HepG2 (cell line): ENCODE data around the gene BTBD8.

Source experiments
- ADNP ChIP-seq: sonication (generic); formaldehyde crosslinking; IDR thresholded peaks from 2 replicates; pipeline ENCODE4 v1.4.0; 2020; ENCODE audit warnings: missing genetic modification reagents
- AGO2 ChIP-seq: fragments of 200-400 bp; formaldehyde crosslinking; optimal IDR thresholded peaks from 2 replicates; pipeline ENCODE3; 2017; ENCODE audit warnings: mild to moderate bottlenecking, low read depth, low read length, moderate library complexity
- ARNTL ChIP-seq: sonication (generic); formaldehyde crosslinking; IDR thresholded peaks from 2 replicates; pipeline ENCODE4 v1.4.0; 2020; ENCODE audit warnings: mild to moderate bottlenecking, missing genetic modification reagents
- CBX1 ChIP-seq: IDR thresholded peaks from one replicate; pipeline ENCODE4 v1.6.1; 2016; ENCODE audit warnings: antibody characterized with exemption, low read depth
- HDAC1 ChIP-seq: sonication (generic); formaldehyde crosslinking; IDR thresholded peaks from 2 replicates; pipeline ENCODE4 v1.5.1; 2020; ENCODE audit warnings: mild to moderate bottlenecking, missing genetic modification reagents
- NFIC ChIP-seq: IDR thresholded peaks from 2 replicates; pipeline ENCODE4 v1.6.1; 2012; ENCODE audit warnings: mild to moderate bottlenecking, low read length, inconsistent platforms
- YY1 ChIP-seq: IDR thresholded peaks from 2 replicates; pipeline ENCODE4 v1.6.1; 2011; ENCODE audit warnings: low read length, low read depth, moderate library complexity, mild to moderate bottlenecking; ENCODE audit not compliant: insufficient read depth, insufficient replicate concordance
- ZBTB38 ChIP-seq: sonication (generic); formaldehyde crosslinking; IDR thresholded peaks from 2 replicates; pipeline ENCODE4 v1.5.1; 2020; ENCODE audit warnings: mild to moderate bottlenecking, missing genetic modification reagents
- ZNF569 ChIP-seq: sonication (generic); formaldehyde crosslinking; IDR thresholded peaks from 2 replicates; pipeline ENCODE4 v1.5.0; 2020; ENCODE audit warnings: mild to moderate bottlenecking, missing genetic modification reagents, moderate library complexity, borderline replicate concordance
- ZNF703 ChIP-seq: sonication (generic); formaldehyde crosslinking; IDR thresholded peaks from 2 replicates; pipeline ENCODE4 v1.5.1; 2020; ENCODE audit warnings: missing genetic modification reagents, mild to moderate bottlenecking, moderate library complexity, borderline replicate concordance
- ZNF792 ChIP-seq: IDR thresholded peaks from 2 replicates; pipeline ENCODE4 v1.6.1; 2016
- TF ChIP-seq, protein P1 (sequence below): sonication (generic); formaldehyde crosslinking; IDR thresholded peaks from 2 replicates; pipeline ENCODE4 v1.4.0; 2020; ENCODE audit warnings: missing genetic modification reagents
- TF ChIP-seq, protein P2 (sequence below): sonication (generic); formaldehyde crosslinking; IDR thresholded peaks from 2 replicates; pipeline ENCODE4 v1.5.0; 2020; ENCODE audit warnings: mild to moderate bottlenecking, missing genetic modification reagents, moderate library complexity
- TF ChIP-seq, protein P3 (sequence below): sonication (generic); formaldehyde crosslinking; IDR thresholded peaks from 2 replicates; pipeline ENCODE4 v1.5.0; 2020; ENCODE audit warnings: missing genetic modification reagents, mild to moderate bottlenecking, borderline replicate concordance

DNA sequence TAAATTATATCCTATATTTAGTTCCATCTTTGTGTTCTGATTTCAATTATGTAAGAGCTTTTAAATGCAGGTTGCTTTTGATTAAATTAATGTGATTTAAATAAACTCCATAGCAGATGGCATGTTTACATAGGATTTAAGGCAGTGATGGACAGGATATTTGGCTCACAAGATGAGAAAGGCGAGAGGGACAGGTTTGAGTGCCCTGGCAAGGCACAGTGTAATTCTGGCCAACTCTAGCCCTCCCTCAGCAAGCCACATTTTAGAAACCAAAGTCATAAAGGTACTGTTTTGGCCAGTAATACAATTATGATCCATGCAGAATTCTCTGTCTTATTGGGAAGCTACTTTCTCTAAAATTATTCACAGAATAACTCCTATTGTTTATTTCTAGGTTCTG is 87.0 kb downstream of the BTBD8 start:
- TF ChIP-seq, protein P1, sequence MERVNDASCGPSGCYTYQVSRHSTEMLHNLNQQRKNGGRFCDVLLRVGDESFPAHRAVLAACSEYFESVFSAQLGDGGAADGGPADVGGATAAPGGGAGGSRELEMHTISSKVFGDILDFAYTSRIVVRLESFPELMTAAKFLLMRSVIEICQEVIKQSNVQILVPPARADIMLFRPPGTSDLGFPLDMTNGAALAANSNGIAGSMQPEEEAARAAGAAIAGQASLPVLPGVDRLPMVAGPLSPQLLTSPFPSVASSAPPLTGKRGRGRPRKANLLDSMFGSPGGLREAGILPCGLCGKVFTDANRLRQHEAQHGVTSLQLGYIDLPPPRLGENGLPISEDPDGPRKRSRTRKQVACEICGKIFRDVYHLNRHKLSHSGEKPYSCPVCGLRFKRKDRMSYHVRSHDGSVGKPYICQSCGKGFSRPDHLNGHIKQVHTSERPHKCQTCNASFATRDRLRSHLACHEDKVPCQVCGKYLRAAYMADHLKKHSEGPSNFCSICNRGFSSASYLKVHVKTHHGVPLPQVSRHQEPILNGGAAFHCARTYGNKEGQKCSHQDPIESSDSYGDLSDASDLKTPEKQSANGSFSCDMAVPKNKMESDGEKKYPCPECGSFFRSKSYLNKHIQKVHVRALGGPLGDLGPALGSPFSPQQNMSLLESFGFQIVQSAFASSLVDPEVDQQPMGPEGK (CRISPR knock-in tag), result no peak
- TF ChIP-seq ZNF569 (CRISPR knock-in tag), result no peak
- TF ChIP-seq, protein P2, sequence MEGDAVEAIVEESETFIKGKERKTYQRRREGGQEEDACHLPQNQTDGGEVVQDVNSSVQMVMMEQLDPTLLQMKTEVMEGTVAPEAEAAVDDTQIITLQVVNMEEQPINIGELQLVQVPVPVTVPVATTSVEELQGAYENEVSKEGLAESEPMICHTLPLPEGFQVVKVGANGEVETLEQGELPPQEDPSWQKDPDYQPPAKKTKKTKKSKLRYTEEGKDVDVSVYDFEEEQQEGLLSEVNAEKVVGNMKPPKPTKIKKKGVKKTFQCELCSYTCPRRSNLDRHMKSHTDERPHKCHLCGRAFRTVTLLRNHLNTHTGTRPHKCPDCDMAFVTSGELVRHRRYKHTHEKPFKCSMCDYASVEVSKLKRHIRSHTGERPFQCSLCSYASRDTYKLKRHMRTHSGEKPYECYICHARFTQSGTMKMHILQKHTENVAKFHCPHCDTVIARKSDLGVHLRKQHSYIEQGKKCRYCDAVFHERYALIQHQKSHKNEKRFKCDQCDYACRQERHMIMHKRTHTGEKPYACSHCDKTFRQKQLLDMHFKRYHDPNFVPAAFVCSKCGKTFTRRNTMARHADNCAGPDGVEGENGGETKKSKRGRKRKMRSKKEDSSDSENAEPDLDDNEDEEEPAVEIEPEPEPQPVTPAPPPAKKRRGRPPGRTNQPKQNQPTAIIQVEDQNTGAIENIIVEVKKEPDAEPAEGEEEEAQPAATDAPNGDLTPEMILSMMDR (CRISPR knock-in tag), result no peak
- no peak for TF ChIP-seq HDAC1
- no peak for TF ChIP-seq ARNTL
- TF ChIP-seq CBX1, result no peak
- TF ChIP-seq ZNF792 (CRISPR knock-in tag), result no peak
- TF ChIP-seq ZNF703 (CRISPR knock-in tag), result no peak
- TF ChIP-seq YY1, result no peak
- no peak for TF ChIP-seq NFIC
- no peak for TF ChIP-seq ZBTB38 (CRISPR knock-in tag)
- no peak for TF ChIP-seq AGO2
- TF ChIP-seq, protein P3, sequence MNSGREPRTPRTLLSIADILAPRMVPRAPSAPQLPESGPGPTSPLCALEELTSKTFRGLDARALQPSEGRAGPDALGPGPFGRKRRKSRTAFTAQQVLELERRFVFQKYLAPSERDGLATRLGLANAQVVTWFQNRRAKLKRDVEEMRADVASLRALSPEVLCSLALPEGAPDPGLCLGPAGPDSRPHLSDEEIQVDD (CRISPR knock-in tag), result no peak
- TF ChIP-seq ADNP (CRISPR knock-in tag), result no peak
